ENCODE results near the gene SPNS3.

DNA sequence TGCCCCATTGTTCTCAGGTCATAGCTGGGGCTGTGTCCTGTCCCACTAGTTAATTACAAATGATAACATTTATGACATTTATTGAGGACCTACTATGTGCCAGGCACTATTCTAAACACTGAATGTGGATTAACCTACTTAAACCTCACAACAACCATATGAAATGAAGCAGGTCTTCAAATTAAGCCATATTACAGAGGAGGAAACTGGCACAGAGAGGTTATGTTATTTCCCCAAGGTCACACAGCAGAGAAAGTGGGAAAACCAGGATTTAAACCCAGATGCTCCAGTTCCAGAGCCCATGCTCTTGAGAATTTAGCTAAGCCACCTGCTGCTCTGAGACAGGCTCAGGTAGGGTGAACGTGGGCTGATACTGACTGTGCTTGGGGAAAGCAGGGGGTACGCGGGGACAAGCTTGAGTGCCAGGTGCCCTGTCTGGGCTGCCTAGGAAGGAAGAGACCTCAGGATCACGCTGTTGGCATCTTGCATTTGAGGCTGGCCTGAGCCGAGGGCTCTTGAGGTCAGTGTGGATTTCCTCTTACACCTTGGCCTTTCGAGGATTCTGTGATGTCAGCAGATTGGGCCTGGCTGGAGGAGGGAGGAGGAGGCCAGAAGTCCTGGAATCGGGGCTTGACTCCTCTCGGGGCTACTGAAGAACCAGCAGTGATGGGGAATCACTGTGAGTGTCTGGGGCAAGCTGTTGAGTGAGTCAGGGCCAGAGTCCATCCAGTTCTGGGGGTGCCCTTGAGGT is 73.8 kb downstream of the SPNS3 start:
- TF ChIP-seq ETV6 (conservative IDR thresholded peaks at IDR 0.05 in 1 of 2, IDR thresholded peaks at IDR 0.05 in 1 of 2; ENCODE audit: borderline replicate concordance in 1 of 2, low read depth in 1 of 2) = no peak
- no peak for TF ChIP-seq HDAC6 (IDR thresholded peaks at IDR 0.05; ENCODE audit: unreplicated experiment)
- TF ChIP-seq TARDBP (IDR thresholded peaks at IDR 0.05; ENCODE audit: borderline replicate concordance) = no peak
- no peak for TF ChIP-seq POLR2A (IDR thresholded peaks at IDR 0.05; ENCODE audit: low read depth, low read length)
- TF ChIP-seq, protein P1, sequence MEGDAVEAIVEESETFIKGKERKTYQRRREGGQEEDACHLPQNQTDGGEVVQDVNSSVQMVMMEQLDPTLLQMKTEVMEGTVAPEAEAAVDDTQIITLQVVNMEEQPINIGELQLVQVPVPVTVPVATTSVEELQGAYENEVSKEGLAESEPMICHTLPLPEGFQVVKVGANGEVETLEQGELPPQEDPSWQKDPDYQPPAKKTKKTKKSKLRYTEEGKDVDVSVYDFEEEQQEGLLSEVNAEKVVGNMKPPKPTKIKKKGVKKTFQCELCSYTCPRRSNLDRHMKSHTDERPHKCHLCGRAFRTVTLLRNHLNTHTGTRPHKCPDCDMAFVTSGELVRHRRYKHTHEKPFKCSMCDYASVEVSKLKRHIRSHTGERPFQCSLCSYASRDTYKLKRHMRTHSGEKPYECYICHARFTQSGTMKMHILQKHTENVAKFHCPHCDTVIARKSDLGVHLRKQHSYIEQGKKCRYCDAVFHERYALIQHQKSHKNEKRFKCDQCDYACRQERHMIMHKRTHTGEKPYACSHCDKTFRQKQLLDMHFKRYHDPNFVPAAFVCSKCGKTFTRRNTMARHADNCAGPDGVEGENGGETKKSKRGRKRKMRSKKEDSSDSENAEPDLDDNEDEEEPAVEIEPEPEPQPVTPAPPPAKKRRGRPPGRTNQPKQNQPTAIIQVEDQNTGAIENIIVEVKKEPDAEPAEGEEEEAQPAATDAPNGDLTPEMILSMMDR (IDR thresholded peaks at IDR 0.05 in 2 of 3, conservative IDR thresholded peaks at IDR 0.05 in 1 of 3; ENCODE audit: control insufficient read depth in 2 of 3, extremely low read depth in 1 of 3, insufficient read depth in 1 of 3, low read depth in 3 of 3, low read length in 3 of 3) = no peak
- TF ChIP-seq CBX5 (IDR thresholded peaks at IDR 0.05; ENCODE audit: low read depth) = no peak
- TF ChIP-seq EZH2 (IDR thresholded peaks at IDR 0.05; ENCODE audit: borderline replicate concordance, control insufficient read depth, low read depth, low read length) = no peak
